Keratinocyte (primary cell): ENCODE results near the gene RASGEF1B.

Experiments
- EZH2 ChIP-seq: IDR thresholded peaks from one replicate; pipeline ENCODE4 v1.6.1; 2012; ENCODE audit warnings: inconsistent platforms, mild to moderate bottlenecking, low read length, moderate library complexity
- TF ChIP-seq, protein P1 (sequence below), 3 experiments: IDR thresholded peaks in 1 of 3; conservative IDR thresholded peaks in 1 of 3; optimal IDR thresholded peaks in 1 of 3; 2 replicates in 2 of 3; 3 replicates in 1 of 3; pipeline versions ENCODE3 to v1.5.1; 2011; ENCODE audit warnings: low read length in 3 of 3, mild to moderate bottlenecking in 3 of 3, moderate library complexity in 2 of 3, control low read depth in 1 of 3, inconsistent platforms in 1 of 3; ENCODE audit not compliant: insufficient read depth in 2 of 3; ENCODE audit errors: extremely low read depth in 1 of 3

DNA sequence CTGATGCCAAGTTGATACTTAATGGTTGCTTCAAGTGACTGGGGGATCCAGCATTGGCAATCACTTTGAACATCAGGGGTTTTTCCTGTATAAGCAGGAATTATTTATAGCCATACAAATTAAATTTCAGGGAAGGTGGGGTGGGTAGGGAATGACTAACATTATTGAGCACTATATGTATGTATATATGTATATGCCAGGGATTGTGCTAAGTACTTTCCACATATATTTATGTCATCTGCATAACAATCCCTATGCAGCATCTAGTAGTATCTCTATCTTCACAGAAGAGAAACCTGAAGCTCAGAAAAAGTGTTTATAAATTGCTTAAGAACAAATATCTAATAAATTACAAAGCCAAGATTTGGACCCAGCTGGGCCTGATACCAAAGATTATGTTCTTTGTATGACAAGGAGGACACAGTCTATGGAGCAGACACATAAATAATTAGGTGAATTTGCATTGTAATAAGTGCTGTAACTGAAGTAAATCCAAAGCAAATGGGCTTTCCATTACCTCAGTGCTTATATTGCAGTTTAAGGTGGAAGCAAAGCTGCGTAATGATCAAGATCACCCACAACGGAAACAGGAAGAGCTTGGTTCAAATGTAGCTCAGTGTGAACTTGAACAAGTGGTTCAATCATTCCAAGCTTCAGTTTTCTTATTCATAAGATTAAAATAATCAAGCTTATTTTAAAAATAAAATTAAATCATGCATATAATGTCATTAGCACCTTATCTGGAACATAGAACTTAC lies 18.9 kb upstream of the RASGEF1B start:
- TF ChIP-seq, protein P1, sequence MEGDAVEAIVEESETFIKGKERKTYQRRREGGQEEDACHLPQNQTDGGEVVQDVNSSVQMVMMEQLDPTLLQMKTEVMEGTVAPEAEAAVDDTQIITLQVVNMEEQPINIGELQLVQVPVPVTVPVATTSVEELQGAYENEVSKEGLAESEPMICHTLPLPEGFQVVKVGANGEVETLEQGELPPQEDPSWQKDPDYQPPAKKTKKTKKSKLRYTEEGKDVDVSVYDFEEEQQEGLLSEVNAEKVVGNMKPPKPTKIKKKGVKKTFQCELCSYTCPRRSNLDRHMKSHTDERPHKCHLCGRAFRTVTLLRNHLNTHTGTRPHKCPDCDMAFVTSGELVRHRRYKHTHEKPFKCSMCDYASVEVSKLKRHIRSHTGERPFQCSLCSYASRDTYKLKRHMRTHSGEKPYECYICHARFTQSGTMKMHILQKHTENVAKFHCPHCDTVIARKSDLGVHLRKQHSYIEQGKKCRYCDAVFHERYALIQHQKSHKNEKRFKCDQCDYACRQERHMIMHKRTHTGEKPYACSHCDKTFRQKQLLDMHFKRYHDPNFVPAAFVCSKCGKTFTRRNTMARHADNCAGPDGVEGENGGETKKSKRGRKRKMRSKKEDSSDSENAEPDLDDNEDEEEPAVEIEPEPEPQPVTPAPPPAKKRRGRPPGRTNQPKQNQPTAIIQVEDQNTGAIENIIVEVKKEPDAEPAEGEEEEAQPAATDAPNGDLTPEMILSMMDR (optimal IDR thresholded peaks at IDR 0.05 in 1 of 3, IDR thresholded peaks at IDR 0.05 in 1 of 3, conservative IDR thresholded peaks at IDR 0.05 in 1 of 3; ENCODE audit: extremely low read depth in 1 of 3, insufficient read depth in 2 of 3, low read length in 3 of 3) = no peak
- TF ChIP-seq EZH2 = no peak
